ENCODE results near the gene TCP1.
"Not testable (repeated sequence)": the region's sequence is repeated elsewhere in the genome, so short reads cannot be mapped to it uniquely, and the experiment has no call there.

The TCP1 gene

GRCh38 chr6:159758031-159759001, 31.1 kb downstream of the TCP1 start:
- H3K4me3 ChIP-seq = no peak overlapping the region
- no peak overlapping the region for H3K27ac ChIP-seq
- no peak for DNase-seq (ENCODE audit: low spot score)
- no peak for TF ChIP-seq CTCF (IDR thresholded peaks at IDR 0.05)

GRCh38 chr6:159756508-159756907, 32.9 kb downstream of the TCP1 start:
- no peak for TF ChIP-seq CTCF (IDR thresholded peaks at IDR 0.05)
- no peak overlapping the region for H3K4me3 ChIP-seq
- H3K27ac ChIP-seq = no peak overlapping the region
- no peak for DNase-seq (ENCODE audit: low spot score)

DNA sequence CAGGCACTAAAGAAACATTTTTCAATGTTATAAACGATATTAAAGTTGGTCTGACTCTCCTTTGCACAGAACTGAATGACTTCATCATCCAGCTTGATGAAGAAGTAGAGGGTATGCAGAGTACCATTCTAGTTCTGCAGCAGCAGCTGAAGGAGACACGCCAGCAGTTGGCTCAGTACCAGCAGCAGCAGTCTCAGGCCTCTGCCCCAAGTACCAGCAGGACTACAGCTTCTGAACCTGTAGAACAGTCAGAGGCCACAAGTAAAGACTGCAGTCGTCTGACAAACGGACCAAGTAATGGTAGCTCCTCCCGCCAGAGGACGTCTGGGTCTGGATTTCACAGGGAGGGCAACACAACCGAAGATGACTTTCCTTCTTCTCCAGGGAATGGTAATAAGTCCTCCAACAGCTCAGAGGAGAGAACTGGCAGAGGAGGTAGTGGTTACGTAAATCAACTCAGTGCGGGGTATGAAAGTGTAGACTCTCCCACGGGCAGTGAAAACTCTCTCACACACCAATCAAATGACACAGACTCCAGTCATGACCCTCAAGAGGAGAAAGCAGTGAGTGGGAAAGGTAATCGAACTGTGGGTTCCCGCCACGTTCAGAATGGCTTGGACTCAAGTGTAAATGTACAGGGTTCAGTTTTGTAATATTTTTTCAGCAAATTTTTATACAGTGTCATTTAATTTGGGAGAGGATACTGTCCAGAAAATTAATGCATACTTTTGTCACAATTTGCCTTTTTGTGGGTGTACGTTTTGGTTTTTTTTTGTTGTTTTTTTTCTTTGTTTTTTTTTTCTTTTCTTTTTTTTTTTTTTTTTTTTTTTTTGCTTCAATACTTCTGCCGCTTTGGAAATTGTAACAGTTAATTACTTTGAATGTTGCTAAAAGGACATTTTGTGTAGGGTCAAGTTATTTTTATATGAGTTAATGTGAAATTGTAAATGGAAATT, 34.2 kb downstream of the TCP1 start:
- no peak overlapping the region for H3K4me3 ChIP-seq
- no peak for DNase-seq (ENCODE audit: low spot score)
- no peak overlapping the region for H3K27ac ChIP-seq
- no peak for TF ChIP-seq CTCF (IDR thresholded peaks at IDR 0.05)

GRCh38 chr6:159754401-159754800, 35.0 kb downstream of the TCP1 start:
- Histone ChIP-seq H3K4me3 (no peak overlapping the region), H3K27ac (no peak overlapping the region)
- TF ChIP-seq CTCF (IDR thresholded peaks at IDR 0.05) = no peak
- no peak for DNase-seq (ENCODE audit: low spot score)

DNA sequence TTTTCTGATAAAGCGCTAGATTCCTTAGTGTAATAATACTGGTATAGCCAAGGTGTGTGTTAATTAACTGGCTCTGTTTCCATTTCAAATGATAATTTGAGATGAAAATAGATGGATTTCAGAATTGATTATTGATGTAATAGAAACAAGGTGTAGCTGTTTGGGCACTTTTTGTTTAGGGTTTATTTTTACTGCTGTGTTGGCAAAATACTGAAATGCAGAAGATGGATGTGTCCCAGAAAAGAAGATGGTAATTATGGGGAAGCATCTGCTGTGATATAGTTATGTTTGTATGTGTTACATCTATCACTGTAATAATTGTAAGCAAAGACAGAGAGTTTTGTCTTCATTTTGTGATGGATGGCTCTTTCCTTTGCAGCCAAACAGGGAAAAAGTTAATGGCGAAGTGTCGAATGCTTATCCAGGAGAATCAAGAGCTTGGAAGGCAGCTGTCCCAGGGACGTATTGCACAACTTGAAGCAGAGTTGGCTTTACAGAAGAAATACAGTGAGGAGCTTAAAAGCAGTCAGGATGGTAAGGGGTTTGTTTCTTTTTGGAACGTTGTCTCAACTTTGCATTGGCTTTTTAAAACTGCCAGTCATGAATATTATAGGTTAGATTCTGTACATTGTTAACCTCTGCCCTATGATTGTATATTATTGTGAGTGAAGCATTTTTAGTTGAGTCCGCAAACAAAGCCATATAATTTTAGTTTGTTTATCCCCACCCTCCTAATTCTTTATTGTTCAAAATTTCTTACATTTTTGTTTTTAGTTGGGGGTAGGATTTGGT, 36.1 kb downstream of the TCP1 start:
- H3K27ac ChIP-seq = no peak overlapping the region
- no peak overlapping the region for H3K4me3 ChIP-seq
- no peak for DNase-seq (ENCODE audit: low spot score)
- TF ChIP-seq CTCF (IDR thresholded peaks at IDR 0.05) = no peak

DNA sequence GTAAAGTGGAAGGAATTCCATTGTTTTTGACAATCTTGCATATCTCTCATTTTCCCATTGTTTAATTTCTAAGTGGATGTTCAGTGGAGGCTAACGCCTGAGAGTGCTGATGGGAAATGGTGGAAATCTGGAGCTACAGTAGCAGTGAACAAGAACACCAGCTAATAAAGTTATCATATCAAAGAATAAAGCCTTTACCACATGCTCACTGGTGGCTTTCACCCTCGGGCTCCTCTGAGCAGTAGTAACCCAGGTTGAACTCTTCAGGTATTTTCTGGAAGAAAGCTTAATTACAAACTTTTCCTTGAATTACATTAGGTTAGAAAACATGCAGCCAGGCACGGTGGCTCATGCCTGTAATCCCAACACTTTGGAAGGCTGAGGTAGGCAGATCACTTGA, 38.0 kb downstream of the TCP1 start:
- H3K27ac ChIP-seq = no peak overlapping the region
- DNase-seq (ENCODE audit: low spot score) = no peak
- TF ChIP-seq CTCF (IDR thresholded peaks at IDR 0.05) = no peak
- H3K4me3 ChIP-seq = no peak overlapping the region

DNA sequence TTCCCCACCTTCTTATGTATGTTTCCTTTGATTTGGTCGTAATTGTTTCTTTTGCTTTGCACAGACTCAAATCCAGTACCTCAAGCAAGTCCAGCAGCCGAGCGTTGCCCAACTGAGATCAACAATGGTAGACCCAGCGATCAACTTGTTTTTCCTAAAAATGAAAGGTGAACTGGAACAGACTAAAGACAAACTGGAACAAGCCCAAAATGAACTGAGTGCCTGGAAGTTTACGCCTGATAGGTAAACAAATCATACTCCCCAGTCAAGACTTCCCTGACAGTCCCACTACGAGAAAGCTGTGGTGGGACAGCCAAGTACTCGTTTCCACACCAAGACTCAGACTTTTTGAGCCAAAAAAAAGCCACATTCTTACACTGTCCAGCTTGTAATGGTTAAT, 41.3 kb downstream of the TCP1 start:
- H3K4me3 ChIP-seq; H3K27ac ChIP-seq; DNase-seq (ENCODE audit: low spot score): not testable (repeated sequence)

All from coronary artery (tissue), 2 donors.